GM21737 (cell line): ENCODE results near the gene CNOT1.

Experiments used
- ATAC-seq: cut with Tn5 transposase; IDR thresholded peaks from one replicate; pipeline ENCODE4 v1.9.1; 2021; ENCODE audit warnings: mild to moderate bottlenecking, moderate library complexity; ENCODE audit not compliant: unreplicated experiment

Gene CNOT1

DNA sequence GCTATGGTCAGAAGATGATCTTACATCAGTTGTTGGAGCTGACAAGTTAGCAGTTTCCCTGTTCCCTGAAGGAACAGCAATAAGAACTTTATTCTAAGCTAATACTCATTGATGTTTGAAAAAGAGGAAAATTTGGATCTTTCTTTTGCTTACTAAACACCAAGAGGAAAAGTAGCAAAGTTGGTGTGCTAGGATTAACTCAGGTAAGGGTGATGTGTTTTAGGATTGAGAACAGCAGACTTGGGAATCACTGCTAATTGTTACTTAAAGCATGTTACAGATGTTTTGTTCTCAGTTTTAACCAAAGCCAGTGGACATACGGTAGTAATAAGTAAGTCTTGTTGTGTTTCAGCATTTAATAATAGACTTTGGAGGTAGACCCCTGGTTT, 110.7 kb downstream of the CNOT1 start:
- ATAC-seq: no peak

DNA sequence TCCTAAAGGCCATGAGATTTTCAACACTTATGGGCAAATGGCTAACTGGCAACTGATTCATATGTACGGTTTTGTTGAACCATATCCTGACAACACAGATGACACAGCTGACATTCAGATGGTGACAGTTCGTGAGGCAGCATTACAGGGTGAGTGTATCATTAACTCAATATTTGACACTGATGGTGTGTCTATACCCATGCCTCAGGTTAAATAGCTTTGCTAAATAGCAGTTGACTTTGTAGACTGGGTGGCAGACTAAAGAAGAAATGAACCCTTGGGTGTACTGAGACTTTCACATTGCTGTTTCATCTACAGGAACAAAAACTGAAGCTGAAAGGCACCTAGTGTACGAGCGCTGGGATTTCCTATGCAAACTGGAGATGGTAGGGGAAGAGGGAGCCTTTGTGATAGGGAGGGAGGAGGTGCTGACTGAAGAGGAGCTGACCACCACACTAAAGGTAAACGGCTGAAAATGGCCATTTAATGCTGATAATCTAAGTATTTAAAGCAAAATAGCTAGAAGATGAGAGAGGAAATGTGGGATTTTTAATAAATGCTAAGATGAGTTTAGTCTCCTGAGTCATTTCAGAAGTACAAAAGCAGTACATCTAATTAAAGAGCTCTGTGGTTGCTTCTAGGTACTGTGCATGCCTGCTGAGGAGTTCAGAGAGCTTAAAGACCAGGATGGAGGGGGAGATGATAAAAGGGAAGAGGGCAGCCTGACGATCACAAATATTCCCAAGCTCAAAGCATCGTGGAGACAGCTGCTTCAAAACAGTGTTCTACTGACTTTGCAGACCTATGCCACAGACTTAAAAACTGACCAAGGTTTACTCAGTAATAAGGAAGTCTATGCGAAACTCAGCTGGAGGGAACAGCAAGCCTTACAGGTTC, 111.3 kb downstream of the CNOT1 start:
- ATAC-seq: peak; percentile 30

DNA sequence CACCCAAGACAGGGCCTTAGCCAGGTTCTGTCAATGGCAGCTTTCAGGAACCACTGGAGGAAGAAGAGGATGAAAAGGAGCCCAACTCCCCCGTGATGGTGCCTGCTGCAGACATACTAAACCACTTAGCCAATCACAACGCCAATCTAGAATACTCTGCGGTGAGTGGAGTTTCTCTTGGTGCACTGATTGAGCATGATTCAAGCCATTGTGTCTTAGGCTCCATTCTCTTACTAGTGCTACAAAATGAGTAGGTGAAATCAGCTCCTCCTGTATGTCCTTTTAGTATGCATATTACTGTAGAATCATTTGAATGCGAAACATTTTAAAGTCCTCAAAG, 112.9 kb downstream of the CNOT1 start:
- ATAC-seq: no peak

GRCh38 chr16:58515871-58516767, 113.5 kb downstream of the CNOT1 start:
- ATAC-seq: peak; percentile 43

- ATAC-seq: peak; percentile 64
Observed at GRCh38 chr16:58515125-58515870, 114.3 kb downstream of the CNOT1 start, which contains the start of gene SETD6. Gene SETD6 (plus strand): TSS chr16:58515517. CDS start chr16:58515538, 21 bp downstream.

DNA sequence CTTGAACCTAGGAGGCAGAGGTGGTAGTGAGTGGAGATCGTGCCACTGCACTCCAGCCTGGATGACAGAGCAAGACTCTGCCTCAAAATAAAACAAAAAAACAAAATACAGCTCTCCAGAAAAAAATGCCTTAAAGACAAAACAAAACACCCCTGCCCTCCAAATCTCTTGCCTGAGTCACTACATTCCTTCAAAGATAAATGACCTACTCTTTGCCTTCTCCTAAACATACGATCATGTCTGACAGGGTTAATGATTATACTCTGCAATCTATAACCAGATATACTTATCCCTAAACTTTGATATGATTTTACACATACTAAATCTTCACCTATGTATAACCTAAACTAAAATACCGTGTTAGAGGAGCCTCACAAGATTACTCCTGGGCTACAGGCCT, 115.8 kb downstream of the CNOT1 start:
- no peak for ATAC-seq

- ATAC-seq: no peak
Observed at GRCh38 chr16:58511933-58512815, 117.5 kb downstream of the CNOT1 start.

- ATAC-seq: no peak
Observed at GRCh38 chr16:58510776-58511628, 118.6 kb downstream of the CNOT1 start.

DNA sequence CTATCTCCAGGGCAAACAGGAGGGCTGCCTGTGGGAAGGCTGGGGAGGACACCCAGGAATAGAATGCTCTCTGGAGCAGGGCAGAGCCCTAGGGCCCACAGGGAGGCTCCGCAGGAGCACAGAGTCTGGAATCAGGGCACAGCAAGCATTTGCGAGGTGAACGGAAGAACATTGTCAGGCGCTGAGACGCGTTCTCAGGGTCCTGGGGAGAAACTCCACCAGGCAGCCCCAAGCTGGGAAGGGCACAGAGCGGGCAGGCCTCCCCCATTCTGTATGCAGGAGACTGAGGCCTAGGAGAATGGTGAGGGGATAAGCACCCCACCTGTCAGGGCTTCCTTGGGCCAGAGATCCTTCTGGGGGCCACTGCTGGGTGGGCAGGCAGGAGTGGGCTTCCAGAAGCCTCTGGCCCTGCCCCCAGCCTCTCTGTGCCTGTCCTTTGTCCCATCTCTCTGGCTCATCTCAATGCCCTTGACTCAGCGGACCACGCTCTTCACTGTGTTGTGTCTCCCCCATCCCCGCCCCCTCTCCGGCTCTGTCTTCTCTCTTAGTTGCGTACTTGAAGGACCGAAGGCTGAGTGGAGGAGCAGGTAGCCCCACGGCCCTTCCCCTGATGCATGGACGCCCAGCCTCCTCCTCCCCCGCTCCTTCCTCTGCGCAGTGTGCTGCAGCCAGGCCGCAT, 119.4 kb downstream of the CNOT1 start:
- ATAC-seq: no peak

DNA sequence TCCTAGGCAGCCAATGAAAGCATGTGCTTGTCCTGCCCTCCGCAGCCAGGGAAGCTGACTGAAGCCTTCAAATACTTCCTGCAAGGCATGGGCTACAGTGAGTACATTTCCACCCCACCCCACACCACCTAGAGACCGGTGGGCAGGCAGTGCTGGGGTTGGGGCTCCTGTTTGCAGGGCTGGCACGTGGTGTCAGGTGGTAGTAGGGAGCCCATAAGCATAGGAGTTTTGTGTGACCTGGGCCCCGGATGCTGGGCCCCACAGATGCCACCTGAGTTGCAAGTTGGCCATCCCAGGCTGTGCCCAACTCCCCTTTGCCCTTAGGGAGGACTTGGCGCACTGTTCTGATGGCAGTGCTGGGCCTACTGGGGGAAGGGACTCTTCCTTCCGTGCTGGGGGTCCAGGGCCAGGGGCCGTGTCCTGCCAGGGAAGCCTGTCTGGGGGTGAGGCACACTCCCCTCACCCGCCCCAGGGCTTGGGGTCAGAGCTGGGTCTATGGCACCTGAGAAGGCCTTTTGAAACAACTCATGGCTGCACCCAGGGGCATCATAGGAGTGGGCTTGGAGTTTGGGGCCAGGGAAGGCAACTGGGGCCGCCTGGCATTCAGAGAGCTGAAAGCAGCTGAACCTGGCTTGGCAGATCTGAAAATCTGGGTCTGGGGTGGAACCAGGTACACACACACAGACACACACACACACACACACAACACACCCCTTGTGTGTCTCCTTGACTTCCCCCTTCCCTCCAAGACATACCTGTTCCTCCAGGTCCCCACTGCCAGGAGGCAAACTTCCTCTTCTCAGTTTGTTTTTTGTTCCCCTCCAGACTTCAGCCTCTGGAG, 120.2 kb downstream of the CNOT1 start:
- ATAC-seq: no peak

- no peak for ATAC-seq
Observed at GRCh38 chr16:58508671-58509251, 120.9 kb downstream of the CNOT1 start.

- no peak for ATAC-seq
Observed at GRCh38 chr16:58507963-58508670, 121.5 kb downstream of the CNOT1 start.

GRCh38 chr16:58507195-58507962, 122.2 kb downstream of the CNOT1 start:
- ATAC-seq: no peak

DNA sequence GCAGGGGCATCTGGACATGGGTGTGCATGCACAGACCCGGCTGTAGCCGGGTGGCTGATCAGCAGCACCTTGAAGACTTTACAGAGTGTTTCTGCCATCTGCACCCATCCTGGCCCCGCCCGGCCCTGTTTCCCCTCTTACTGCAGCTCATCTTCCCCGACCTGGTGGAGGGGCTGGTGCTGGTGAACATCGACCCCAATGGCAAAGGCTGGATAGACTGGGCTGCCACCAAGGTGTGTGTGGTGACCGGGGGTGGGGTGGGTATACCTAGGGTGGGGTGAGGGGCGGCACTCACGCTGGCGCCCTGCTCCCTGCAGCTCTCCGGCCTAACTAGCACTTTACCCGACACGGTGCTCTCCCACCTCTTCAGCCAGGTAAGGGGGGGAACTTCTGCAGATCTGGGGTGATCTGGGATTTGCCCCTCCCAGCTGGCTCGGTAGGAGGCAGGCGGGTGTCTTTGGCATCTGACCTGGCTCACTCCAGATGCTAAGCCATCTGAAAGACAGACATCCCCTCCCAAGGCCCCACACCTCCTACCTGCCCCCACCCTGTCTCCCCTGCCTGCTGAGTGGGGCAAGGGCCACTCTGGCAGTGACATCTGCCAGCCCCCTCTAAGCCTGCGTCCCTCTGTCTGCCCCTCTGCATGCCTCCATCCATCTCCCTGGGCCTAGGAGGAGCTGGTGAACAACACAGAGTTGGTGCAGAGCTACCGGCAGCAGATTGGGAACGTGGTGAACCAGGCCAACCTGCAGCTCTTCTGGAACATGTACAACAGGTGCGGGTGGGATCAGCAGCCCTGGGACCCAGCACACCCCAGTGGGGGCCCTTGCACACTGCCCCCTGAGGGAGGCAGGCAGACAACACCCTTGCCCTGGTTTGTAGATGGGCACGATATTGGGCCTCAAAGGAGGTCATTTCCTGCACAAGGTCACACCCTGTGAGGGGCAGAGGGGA, 123.1 kb downstream of the CNOT1 start:
- ATAC-seq: no peak
